Natural killer cell (primary cell): ENCODE results near the gene GRB7. TPM values are rescaled to one million over a fixed set of nuclear protein-coding genes. Genes with fewer than 3 reads are reported as not detected.
A peak's percentile ranks its signal among the peaks of the same experiment; 100 is the strongest.

ENCODE experiments used
- ATAC-seq, 3 donors: fragments of 150-1000 bp in 2 of 3; fragments of 200-7000 bp in 1 of 3; cut with Tn5 transposase; 1 replicate in 1 of 3; 2 replicates in 2 of 3; pipeline ENCODE4 v1.10.0; 2021; ENCODE audit warnings: mild to moderate bottlenecking in 2 of 3, moderate library complexity in 2 of 3
- DNase-seq, 2 donors: peaks; one replicate each; pipeline versions ENCODE4 v3.0.0 to v3.0.0-alpha.2; 2013 to 2021; ENCODE audit warnings: mixed read lengths in 1 of 2
- H3K27ac ChIP-seq: one replicate; pipeline ENCODE4 v1.5.1; 2013; ENCODE audit warnings: mild to moderate bottlenecking, low read length
- H3K27me3 ChIP-seq: one replicate; pipeline ENCODE4 v1.6.1; 2013; ENCODE audit warnings: low read length; ENCODE audit not compliant: control insufficient read depth, insufficient read depth
- H3K36me3 ChIP-seq: one replicate; pipeline ENCODE4 v1.6.1; 2013; ENCODE audit warnings: low read length; ENCODE audit not compliant: control insufficient read depth, insufficient read depth
- H3K4me1 ChIP-seq: one replicate; pipeline ENCODE4 v1.6.1; 2013; ENCODE audit warnings: low read length; ENCODE audit not compliant: control insufficient read depth, insufficient read depth
- H3K4me3 ChIP-seq: one replicate; pipeline ENCODE4 v1.5.1; 2013; ENCODE audit warnings: low read length
- H3K9me3 ChIP-seq: one replicate; pipeline ENCODE4 v1.6.1; 2013; ENCODE audit warnings: low read length; ENCODE audit not compliant: control insufficient read depth, insufficient read depth
- H3K27ac Mint-ChIP-seq, 2 donors: one replicate each; pipeline ENCODE4 v1.8.0; 2022; ENCODE audit warnings: mild to moderate bottlenecking in 2 of 2, mixed read lengths in 2 of 2, moderate library complexity in 1 of 2
- H3K27me3 Mint-ChIP-seq, 2 donors: one replicate each; pipeline ENCODE4 v1.8.0; 2022; ENCODE audit warnings: low read depth in 2 of 2, mixed read lengths in 2 of 2
- H3K36me3 Mint-ChIP-seq: one replicate; pipeline ENCODE4 v1.8.0; 2022; ENCODE audit warnings: mixed read lengths
- H3K4me1 Mint-ChIP-seq, 2 donors: one replicate each; pipeline ENCODE4 v1.8.0; 2022; ENCODE audit warnings: mixed read lengths in 2 of 2
- H3K4me3 Mint-ChIP-seq: one replicate; pipeline ENCODE4 v1.8.0; 2022; ENCODE audit warnings: mild to moderate bottlenecking, moderate library complexity, mixed read lengths
- H3K9me3 Mint-ChIP-seq, 2 donors: one replicate each; pipeline ENCODE4 v1.8.0; 2022; ENCODE audit warnings: mixed read lengths in 2 of 2
- CTCF ChIP-seq: fragments of 200-600 bp; IDR thresholded peaks from one replicate; pipeline ENCODE4 v1.8.0; 2022; ENCODE audit warnings: antibody characterized with exemption
- WGBS: methylation state at CpG from one replicate; pipeline ENCODE4 v1.1.7; 2013; ENCODE audit warnings: missing lambda C conversion rate; ENCODE audit not compliant: insufficient coverage; 5-methylcytosine and 5-hydroxymethylcytosine counted together
- intact Hi-C: fragments of 100-400 bp; cut with micrococcal nuclease; formaldehyde crosslinking; loops from one replicate; pipeline ENCODE4 v1.14.2; 2022
- total RNA-seq, 4 donors: library from RNA; stranded (reverse); fragments of 120-200 nt in 1 of 4; gene quantifications; one replicate each; pipeline versions ENCODE4 v1.2.3 to v1.2.4, GENCODE V29; 2013 to 2022

Gene GRB7
- total RNA-seq, 3 donors from 2014 or later (not counting 1 experiment from before 2014, with no cell fraction given) = 0.27 TPM; not detected in 2

GRCh38 chr17:39772987-39773934 is 35.5 kb downstream of the GRB7 start:
- DNase-seq = peak in 1 of 2 donors; percentile 74
- Mint-ChIP-seq H3K4me3 (peak overlapping the region; percentile 97), H3K27me3 (no peaks in the 10 kb centered on the region), H3K36me3 (peaks cover 7% of the 10 kb centered on the region), H3K27ac (peak overlapping the region; percentile 94 to 98), H3K4me1 (peaks cover 94 to 95% of the 10 kb centered on the region in 2 donors), H3K9me3 (no peaks in the 10 kb centered on the region)
- no peaks in the 10 kb centered on the region for H3K9me3 ChIP-seq
- TF ChIP-seq CTCF = no peak
- 44% methylated on average over 5 of the region's 7 CpGs for WGBS
- H3K27me3 ChIP-seq = no peaks in the 10 kb centered on the region
- H3K36me3 ChIP-seq = peaks cover 22% of the 10 kb centered on the region
- intact Hi-C loops = loop anchor here (2.0 to 10.0 kb wide), 3 partner anchors 14 to 332 kb away; partner anchors contain the start of genes IKZF3 and NR1D1
- peaks cover 61% of the 10 kb centered on the region for H3K4me1 ChIP-seq
- ATAC-seq = peak; percentile 22 to 59 (median 54)
- H3K27ac ChIP-seq = peak overlapping the region; percentile 85
- peak overlapping the region; percentile 11 for H3K4me3 ChIP-seq

GRCh38 chr17:39774047-39774446 is 36.3 kb downstream of the GRB7 start:
- peak overlapping the region; percentile 94 to 98 for H3K27ac Mint-ChIP-seq
- no peaks in the 10 kb centered on the region for H3K9me3 Mint-ChIP-seq
- WGBS = 33% methylated on average over 3 of the region's 4 CpGs
- Histone ChIP-seq H3K36me3 (peaks cover 21% of the 10 kb centered on the region), H3K4me3 (no peak overlapping the region), H3K27ac (peak overlapping the region; percentile 85), H3K4me1 (peaks cover 63% of the 10 kb centered on the region), H3K9me3 (no peaks in the 10 kb centered on the region), H3K27me3 (no peaks in the 10 kb centered on the region)
- intact Hi-C loops = loop anchor here (5.0 to 10.0 kb wide), 2 partner anchors 88 to 331 kb away; partner anchors contain the start of genes IKZF3 and NR1D1
- no peaks in the 10 kb centered on the region for H3K27me3 Mint-ChIP-seq
- ATAC-seq = peak in 1 of 3 donors; percentile 16
- TF ChIP-seq CTCF = no peak
- peak in 1 of 2 donors; percentile 57 for DNase-seq
- H3K4me3 Mint-ChIP-seq = peak overlapping the region; percentile 97
- H3K4me1 Mint-ChIP-seq = peaks cover 90 to 92% of the 10 kb centered on the region in 2 donors
- peaks cover 7% of the 10 kb centered on the region for H3K36me3 Mint-ChIP-seq

- H3K27ac Mint-ChIP-seq = peak overlapping the region; percentile 94 to 98
- peak overlapping the region; percentile 97 for H3K4me3 Mint-ChIP-seq
- Histone ChIP-seq H3K4me3 (peak overlapping the region; percentile 31), H3K9me3 (no peaks in the 10 kb centered on the region), H3K27ac (peak overlapping the region; percentile 85), H3K36me3 (peaks cover 14% of the 10 kb centered on the region), H3K27me3 (no peaks in the 10 kb centered on the region), H3K4me1 (peaks cover 62% of the 10 kb centered on the region)
- H3K9me3 Mint-ChIP-seq = no peaks in the 10 kb centered on the region
- intact Hi-C loops = loop anchor here (10.0 kb wide), 1 partner anchor 330 kb away; the partner anchor contains the start of gene NR1D1
- ATAC-seq (peak in 2 of 3 donors; percentile 8 to 26), DNase-seq (peak in 1 of 2 donors; percentile 54)
- H3K27me3 Mint-ChIP-seq = no peaks in the 10 kb centered on the region
- no peak for TF ChIP-seq CTCF
- peaks cover 80 to 87% of the 10 kb centered on the region in 2 donors for H3K4me1 Mint-ChIP-seq
- 58% methylated on average over 2 of the region's 2 CpGs for WGBS
- H3K36me3 Mint-ChIP-seq = peaks cover 7% of the 10 kb centered on the region
Observed at GRCh38 chr17:39775031-39775430, 37.3 kb downstream of the GRB7 start.
